Gastroesophageal sphincter (tissue), 4 donors: Measurements from ENCODE around the gene SYNPR. TPM values are rescaled to one million over a fixed set of nuclear protein-coding genes. Genes with fewer than 3 reads are reported as not detected.

Experiments used
- ATAC-seq: fragments of 150-250 bp; one replicate; pipeline ENCODE4 v1.9.1; 2016; ENCODE audit warnings: mild to moderate bottlenecking, moderate library complexity
- H3K27ac ChIP-seq, 4 donors: fragments of 200-600 bp; sonication (generic) in 3 of 4; 1 replicate in 3 of 4; 2 replicates in 1 of 4; pipeline ENCODE4 v1.5.1; 2016 to 2019
- H3K27me3 ChIP-seq: fragments of 200-600 bp; sonication (generic); one replicate; pipeline ENCODE4 v1.5.1; 2019
- H3K36me3 ChIP-seq, 2 donors: fragments of 200-600 bp; sonication (generic); one replicate each; pipeline ENCODE4 v1.5.1; 2019; ENCODE audit warnings: control low read depth in 1 of 2
- H3K4me1 ChIP-seq, 3 donors: fragments of 200-600 bp; sonication (generic); 1 replicate in 2 of 3; 2 replicates in 1 of 3; pipeline ENCODE4 v1.5.1; 2016 to 2019; ENCODE audit warnings: control low read depth in 2 of 3
- H3K4me3 ChIP-seq, 2 donors: fragments of 200-600 bp; sonication (generic); one replicate each; pipeline ENCODE4 v1.5.1; 2019; ENCODE audit warnings: mild to moderate bottlenecking in 1 of 2, moderate library complexity in 1 of 2
- H3K9me3 ChIP-seq, 3 donors: fragments of 200-600 bp; sonication (generic); one replicate each; pipeline ENCODE4 v1.5.1; 2017 to 2019; ENCODE audit warnings: control low read depth in 2 of 3
- EP300 ChIP-seq: sonication (generic); formaldehyde crosslinking; IDR thresholded peaks from one replicate; pipeline ENCODE4 v1.6.1; 2017; ENCODE audit warnings: antibody characterized with exemption, mild to moderate bottlenecking
- POLR2A ChIP-seq, 2 donors: fragments of 450-650 bp; IDR thresholded peaks; one replicate each; pipeline ENCODE4 v1.6.1; 2017; ENCODE audit warnings: antibody characterized with exemption in 2 of 2, mild to moderate bottlenecking in 2 of 2, moderate library complexity in 1 of 2
- POLR2AphosphoS5 ChIP-seq: sonication (generic); formaldehyde crosslinking; IDR thresholded peaks from one replicate; pipeline ENCODE4 v1.6.1; 2017; ENCODE audit warnings: antibody characterized with exemption
- whole genome bisulfite sequencing, 2 donors: methylation state at CpG; one replicate each; pipeline ENCODE4 v1.1.5; 2018; ENCODE audit warnings: low coverage in 1 of 2; 5-methylcytosine and 5-hydroxymethylcytosine counted together
- total RNA-seq, 4 donors: library from RNA; depleted of rRNA; stranded (reverse); fragments of >200 nt; gene quantifications; one replicate each; pipeline ENCODE4 v1.1.0, GENCODE V29; 2016
- TF ChIP-seq, protein P1 (sequence below), 4 experiments: fragments of 200-600 bp in 2 of 4; fragments of 450-650 bp in 2 of 4; sonication (generic) in 1 of 4; IDR thresholded peaks; one replicate each; pipeline ENCODE4 v1.5.1; 2017 to 2019; ENCODE audit warnings: antibody characterized with exemption in 4 of 4, mild to moderate bottlenecking in 2 of 4, moderate library complexity in 2 of 4

SYNPR gene
- total RNA-seq, 4 donors from 2014 or later = 0.47 TPM; not detected in 3

DNA sequence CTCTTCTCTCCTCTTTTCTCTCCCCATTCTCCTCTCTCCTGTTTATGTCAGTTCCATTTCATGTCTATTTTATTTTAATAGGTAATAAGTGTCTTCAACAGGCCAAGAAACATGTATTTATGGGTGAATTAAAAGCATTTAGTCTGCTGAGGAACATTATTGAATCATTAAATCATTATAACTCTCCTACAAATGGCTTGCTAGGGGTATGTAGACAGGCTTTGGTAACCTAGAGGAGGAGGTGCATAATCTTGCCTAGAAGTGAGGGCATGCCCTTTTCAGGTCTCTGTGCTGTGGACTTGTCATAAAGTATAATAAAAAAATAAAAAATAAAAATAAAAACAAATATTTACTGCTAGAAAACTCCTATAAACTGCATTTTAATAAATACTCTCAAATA lies 285.5 kb downstream of the SYNPR start:
- no peak for ATAC-seq
- Histone ChIP-seq H3K4me1 (no peaks in the 10 kb centered on the region), H3K9me3 (peaks cover 0 to 4% (median 0%) of the 10 kb centered on the region in 3 donors), H3K36me3 (no peaks in the 10 kb centered on the region), H3K27me3 (no peaks in the 10 kb centered on the region), H3K27ac (no peak overlapping the region), H3K4me3 (no peak overlapping the region)
- TF ChIP-seq POLR2A (IDR thresholded peaks at IDR 0.05) = no peak
- no peak for TF ChIP-seq POLR2AphosphoS5
- no peak for TF ChIP-seq EP300
- TF ChIP-seq, protein P1, sequence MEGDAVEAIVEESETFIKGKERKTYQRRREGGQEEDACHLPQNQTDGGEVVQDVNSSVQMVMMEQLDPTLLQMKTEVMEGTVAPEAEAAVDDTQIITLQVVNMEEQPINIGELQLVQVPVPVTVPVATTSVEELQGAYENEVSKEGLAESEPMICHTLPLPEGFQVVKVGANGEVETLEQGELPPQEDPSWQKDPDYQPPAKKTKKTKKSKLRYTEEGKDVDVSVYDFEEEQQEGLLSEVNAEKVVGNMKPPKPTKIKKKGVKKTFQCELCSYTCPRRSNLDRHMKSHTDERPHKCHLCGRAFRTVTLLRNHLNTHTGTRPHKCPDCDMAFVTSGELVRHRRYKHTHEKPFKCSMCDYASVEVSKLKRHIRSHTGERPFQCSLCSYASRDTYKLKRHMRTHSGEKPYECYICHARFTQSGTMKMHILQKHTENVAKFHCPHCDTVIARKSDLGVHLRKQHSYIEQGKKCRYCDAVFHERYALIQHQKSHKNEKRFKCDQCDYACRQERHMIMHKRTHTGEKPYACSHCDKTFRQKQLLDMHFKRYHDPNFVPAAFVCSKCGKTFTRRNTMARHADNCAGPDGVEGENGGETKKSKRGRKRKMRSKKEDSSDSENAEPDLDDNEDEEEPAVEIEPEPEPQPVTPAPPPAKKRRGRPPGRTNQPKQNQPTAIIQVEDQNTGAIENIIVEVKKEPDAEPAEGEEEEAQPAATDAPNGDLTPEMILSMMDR (IDR thresholded peaks at IDR 0.05) = no peak

DNA sequence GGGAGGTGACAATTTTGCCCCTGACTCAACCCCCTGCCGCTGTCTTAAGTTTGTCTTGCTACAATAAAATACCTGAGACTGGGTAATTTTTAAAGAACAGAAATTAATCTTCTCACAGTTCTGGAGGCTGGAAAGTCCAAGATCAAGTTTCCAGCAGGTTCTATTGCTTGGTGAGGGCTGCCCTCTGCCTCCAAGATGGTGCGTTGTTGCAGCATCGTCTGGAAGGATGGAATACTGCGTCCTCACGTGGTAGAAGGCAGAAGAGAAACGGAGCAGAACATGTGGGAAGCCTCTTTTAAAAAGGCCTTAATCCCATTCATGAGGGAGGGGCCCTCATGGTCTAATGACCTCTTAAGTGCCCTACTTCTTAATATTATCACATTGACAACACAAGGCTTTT lies 287.1 kb downstream of the SYNPR start:
- peaks cover 0 to 4% (median 0%) of the 10 kb centered on the region in 3 donors for H3K9me3 ChIP-seq
- no peak overlapping the region for H3K27ac ChIP-seq
- H3K27me3 ChIP-seq = no peaks in the 10 kb centered on the region
- no peak for TF ChIP-seq POLR2A (IDR thresholded peaks at IDR 0.05)
- no peak for TF ChIP-seq POLR2AphosphoS5
- TF ChIP-seq, protein P1 (IDR thresholded peaks at IDR 0.05) = no peak
- TF ChIP-seq EP300 = no peak
- no peak overlapping the region for H3K4me3 ChIP-seq
- no peak for ATAC-seq
- no peaks in the 10 kb centered on the region for H3K36me3 ChIP-seq
- WGBS, 2 donors = 61 to 62% methylated on average over 5 of the region's 6 CpGs
- no peaks in the 10 kb centered on the region for H3K4me1 ChIP-seq

DNA sequence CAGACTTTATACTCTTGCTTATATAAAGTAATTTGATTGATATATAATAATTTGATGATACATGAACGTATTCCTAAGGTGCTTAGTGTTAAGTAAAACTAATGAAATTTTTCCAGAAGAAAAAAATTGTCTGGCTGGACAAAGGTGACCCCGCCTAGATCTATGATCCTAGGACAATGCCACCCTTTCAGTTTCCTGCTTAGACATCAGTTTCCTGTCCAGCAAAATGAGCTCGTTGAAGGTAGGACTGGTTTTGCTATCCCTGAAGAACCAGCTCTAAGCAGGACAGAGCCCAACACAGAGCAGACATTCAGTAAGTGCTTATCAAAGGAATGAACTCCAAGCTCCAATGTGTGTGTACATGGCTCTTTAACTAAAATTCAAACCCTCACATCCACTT lies 293.6 kb downstream of the SYNPR start:
- H3K36me3 ChIP-seq = no peaks in the 10 kb centered on the region
- no peak overlapping the region for H3K4me3 ChIP-seq
- no peak for ATAC-seq
- no peak overlapping the region for H3K27ac ChIP-seq
- TF ChIP-seq EP300 = no peak
- no peak for TF ChIP-seq POLR2A (IDR thresholded peaks at IDR 0.05)
- TF ChIP-seq, protein P1 (IDR thresholded peaks at IDR 0.05) = no peak
- TF ChIP-seq POLR2AphosphoS5 = no peak
- no peaks in the 10 kb centered on the region for H3K9me3 ChIP-seq
- no peaks in the 10 kb centered on the region for H3K27me3 ChIP-seq
- WGBS, 2 donors = 25 to 73% methylated on average over 1 to 3 of the region's 3 CpGs
- no peaks in the 10 kb centered on the region for H3K4me1 ChIP-seq

DNA sequence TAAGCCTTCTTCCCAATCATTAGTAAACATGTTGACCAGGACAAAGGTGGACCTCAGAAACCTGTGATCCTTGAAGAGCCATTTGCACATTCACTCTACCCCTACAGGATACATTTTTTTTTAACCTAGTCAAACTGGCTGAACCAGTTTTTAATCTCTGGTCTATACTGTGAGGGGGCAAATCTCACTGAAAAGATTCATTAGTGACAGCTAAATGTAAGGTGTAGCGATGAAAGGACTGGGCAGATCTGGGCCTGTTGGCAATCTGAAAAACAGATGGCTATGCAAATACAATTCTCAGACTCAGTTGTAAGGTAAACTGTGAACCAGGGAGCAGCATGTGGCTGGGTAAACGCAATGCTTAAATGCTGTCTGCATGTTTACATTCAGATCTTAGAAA lies 298.7 kb downstream of the SYNPR start:
- Histone ChIP-seq H3K27me3 (no peaks in the 10 kb centered on the region), H3K9me3 (no peaks in the 10 kb centered on the region), H3K4me3 (no peak overlapping the region), H3K4me1 (no peaks in the 10 kb centered on the region), H3K27ac (no peak overlapping the region), H3K36me3 (no peaks in the 10 kb centered on the region)
- 54 to 57% methylated on average over 1 to 2 of the region's 2 CpGs for WGBS, 2 donors
- TF ChIP-seq POLR2A (IDR thresholded peaks at IDR 0.05) (no peak), EP300 (no peak), POLR2AphosphoS5 (no peak)
- TF ChIP-seq, protein P1 (IDR thresholded peaks at IDR 0.05) = no peak
- ATAC-seq = no peak

DNA sequence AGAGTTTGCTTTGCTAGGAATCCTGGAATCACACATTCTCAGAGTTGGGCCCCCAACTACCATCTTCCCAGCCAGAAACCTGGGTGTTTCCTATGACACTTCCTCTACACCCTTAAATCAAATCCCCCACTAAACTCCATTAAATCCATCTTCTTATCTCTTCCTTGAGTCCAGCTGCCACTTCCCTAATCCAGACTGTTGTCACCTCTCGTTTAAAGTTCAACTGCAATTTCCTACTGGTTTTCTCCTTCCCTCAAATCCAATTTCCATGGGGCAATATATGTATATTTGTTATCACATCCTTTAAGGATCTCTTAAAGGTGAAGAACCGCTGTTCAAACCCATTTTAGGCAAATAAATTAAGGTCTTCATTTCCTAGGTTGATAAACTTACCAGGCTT lies 300.8 kb downstream of the SYNPR start:
- Histone ChIP-seq H3K27ac (no peak overlapping the region), H3K36me3 (no peaks in the 10 kb centered on the region), H3K4me3 (no peak overlapping the region), H3K4me1 (no peaks in the 10 kb centered on the region), H3K9me3 (no peaks in the 10 kb centered on the region), H3K27me3 (no peaks in the 10 kb centered on the region)
- no peak for TF ChIP-seq POLR2A (IDR thresholded peaks at IDR 0.05)
- no peak for TF ChIP-seq EP300
- TF ChIP-seq, protein P1 (IDR thresholded peaks at IDR 0.05) = no peak
- no peak for TF ChIP-seq POLR2AphosphoS5
- ATAC-seq = no peak
- 53 to 80% methylated on average over 2 of the region's 2 CpGs for WGBS, 2 donors
